ENCODE results near the gene PTPRE. TPM values are rescaled to one million over a fixed set of nuclear protein-coding genes. Genes with fewer than 3 reads are reported as not detected.

The PTPRE gene
- total RNA-seq, 2 experiments from 2014 or later, result 26.8 to 37.3 TPM

GRCh38 chr10:128027822-128028507, 121.1 kb downstream of the PTPRE start:
- POLR2A ChIA-PET, result no interaction called here
- Mint-ChIP-seq H3K36me3 (no peaks in the 10 kb centered on the region), H3K4me1 (peaks cover 7% of the 10 kb centered on the region), H3K27ac (no peak overlapping the region), H3K4me3 (no peak overlapping the region), H3K9me3 (no peaks in the 10 kb centered on the region), H3K27me3 (no peaks in the 10 kb centered on the region)
- DNase-seq (no peak), ATAC-seq (ENCODE audit: low read depth) (no peak)

GRCh38 chr10:128028508-128029289, 121.8 kb downstream of the PTPRE start:
- no peak overlapping the region for H3K4me3 Mint-ChIP-seq
- DNase-seq (no peak), ATAC-seq (ENCODE audit: low read depth) (no peak)
- H3K9me3 Mint-ChIP-seq, result no peaks in the 10 kb centered on the region
- no peak overlapping the region for H3K27ac Mint-ChIP-seq
- POLR2A ChIA-PET, result no interaction called here
- H3K4me1 Mint-ChIP-seq, result peaks cover 7% of the 10 kb centered on the region
- H3K36me3 Mint-ChIP-seq, result no peaks in the 10 kb centered on the region
- no peaks in the 10 kb centered on the region for H3K27me3 Mint-ChIP-seq

- no peaks in the 10 kb centered on the region for H3K27me3 Mint-ChIP-seq
- no peak overlapping the region for H3K27ac Mint-ChIP-seq
- no peak overlapping the region for H3K4me3 Mint-ChIP-seq
- DNase-seq (no peak), ATAC-seq (ENCODE audit: low read depth) (no peak)
- no peaks in the 10 kb centered on the region for H3K36me3 Mint-ChIP-seq
- no peaks in the 10 kb centered on the region for H3K9me3 Mint-ChIP-seq
- POLR2A ChIA-PET, result no interaction called here
- H3K4me1 Mint-ChIP-seq, result peaks cover 7% of the 10 kb centered on the region
These were observed 122.4 kb downstream of the PTPRE start for GRCh38 chr10:128029290-128029651.

GRCh38 chr10:128029731-128030369, 122.9 kb downstream of the PTPRE start:
- Mint-ChIP-seq H3K4me3 (no peak overlapping the region), H3K4me1 (peaks cover 7% of the 10 kb centered on the region), H3K27me3 (no peaks in the 10 kb centered on the region), H3K36me3 (no peaks in the 10 kb centered on the region), H3K27ac (no peak overlapping the region), H3K9me3 (no peaks in the 10 kb centered on the region)
- POLR2A ChIA-PET, result no interaction called here
- ATAC-seq (ENCODE audit: low read depth) (no peak), DNase-seq (no peak)

GRCh38 chr10:128030498-128031072, 123.7 kb downstream of the PTPRE start:
- no peaks in the 10 kb centered on the region for H3K9me3 Mint-ChIP-seq
- no peak overlapping the region for H3K4me3 Mint-ChIP-seq
- no peaks in the 10 kb centered on the region for H3K36me3 Mint-ChIP-seq
- H3K27ac Mint-ChIP-seq, result no peak overlapping the region
- DNase-seq, result no peak
- peaks cover 8% of the 10 kb centered on the region for H3K4me1 Mint-ChIP-seq
- no peaks in the 10 kb centered on the region for H3K27me3 Mint-ChIP-seq
- POLR2A ChIA-PET, result no interaction called here
- no peak for ATAC-seq (ENCODE audit: low read depth)

- H3K27ac Mint-ChIP-seq, result no peak overlapping the region
- H3K27me3 Mint-ChIP-seq, result peaks cover 2% of the 10 kb centered on the region
- DNase-seq, result no peak
- H3K9me3 Mint-ChIP-seq, result no peaks in the 10 kb centered on the region
- no peaks in the 10 kb centered on the region for H3K36me3 Mint-ChIP-seq
- POLR2A ChIA-PET, result no interaction called here
- no peak overlapping the region for H3K4me3 Mint-ChIP-seq
- peaks cover 12% of the 10 kb centered on the region for H3K4me1 Mint-ChIP-seq
- no peak for ATAC-seq (ENCODE audit: low read depth)
These were observed 124.3 kb downstream of the PTPRE start for GRCh38 chr10:128031216-128031615.

- POLR2A ChIA-PET, result no interaction called here
- no peak overlapping the region for H3K4me3 Mint-ChIP-seq
- no peaks in the 10 kb centered on the region for H3K9me3 Mint-ChIP-seq
- H3K27me3 Mint-ChIP-seq, result peaks cover 6% of the 10 kb centered on the region
- no peak for ATAC-seq (ENCODE audit: low read depth)
- peaks cover 5% of the 10 kb centered on the region for H3K4me1 Mint-ChIP-seq
- DNase-seq, result no peak
- H3K36me3 Mint-ChIP-seq, result no peaks in the 10 kb centered on the region
- no peak overlapping the region for H3K27ac Mint-ChIP-seq
These were observed 125.6 kb downstream of the PTPRE start for GRCh38 chr10:128032466-128032865.

GRCh38 chr10:128035557-128035973, 128.7 kb downstream of the PTPRE start:
- peak; percentile 73 for DNase-seq
- Mint-ChIP-seq H3K27me3 (peaks cover 6% of the 10 kb centered on the region), H3K36me3 (no peaks in the 10 kb centered on the region), H3K27ac (no peak overlapping the region), H3K4me1 (peaks cover 5% of the 10 kb centered on the region), H3K9me3 (no peaks in the 10 kb centered on the region), H3K4me3 (no peak overlapping the region)
- ATAC-seq (ENCODE audit: low read depth), result no peak
- POLR2A ChIA-PET, result interaction anchor here (1.0 to 3.7 kb wide), 4 partner anchors 12 to 34 kb away, joined by 3 to 22 read pairs (median 6); no protein-coding TSS in a partner anchor

- Mint-ChIP-seq H3K4me3 (no peak overlapping the region), H3K27ac (no peak overlapping the region), H3K36me3 (no peaks in the 10 kb centered on the region), H3K9me3 (no peaks in the 10 kb centered on the region), H3K4me1 (peaks cover 5% of the 10 kb centered on the region), H3K27me3 (peaks cover 6% of the 10 kb centered on the region)
- DNase-seq (no peak), ATAC-seq (ENCODE audit: low read depth) (no peak)
- POLR2A ChIA-PET, result interaction anchor here (1.0 to 3.7 kb wide), 4 partner anchors 11 to 33 kb away, joined by 3 to 22 read pairs (median 6); no protein-coding TSS in a partner anchor
These were observed 129.2 kb downstream of the PTPRE start for GRCh38 chr10:128036011-128036615.

GRCh38 chr10:128036746-128037543, 130.0 kb downstream of the PTPRE start:
- H3K4me3 Mint-ChIP-seq, result no peak overlapping the region
- no peak for DNase-seq
- peaks cover 6% of the 10 kb centered on the region for H3K27me3 Mint-ChIP-seq
- H3K4me1 Mint-ChIP-seq, result peaks cover 5% of the 10 kb centered on the region
- POLR2A ChIA-PET, result interaction anchor here (2.0 to 3.7 kb wide), 2 partner anchors 10 to 27 kb away, joined by 5 to 22 read pairs; no protein-coding TSS in a partner anchor
- no peaks in the 10 kb centered on the region for H3K36me3 Mint-ChIP-seq
- H3K9me3 Mint-ChIP-seq, result no peaks in the 10 kb centered on the region
- no peak overlapping the region for H3K27ac Mint-ChIP-seq
- ATAC-seq (ENCODE audit: low read depth), result no peak

- H3K36me3 Mint-ChIP-seq, result no peaks in the 10 kb centered on the region
- H3K4me3 Mint-ChIP-seq, result no peak overlapping the region
- peaks cover 5% of the 10 kb centered on the region for H3K4me1 Mint-ChIP-seq
- H3K27me3 Mint-ChIP-seq, result peaks cover 6% of the 10 kb centered on the region
- no peak for ATAC-seq (ENCODE audit: low read depth)
- no peak overlapping the region for H3K27ac Mint-ChIP-seq
- H3K9me3 Mint-ChIP-seq, result no peaks in the 10 kb centered on the region
- POLR2A ChIA-PET, result interaction anchor here (0.6 kb wide), 1 partner anchor 55 kb away, joined by 4 read pairs; no protein-coding TSS in a partner anchor
- DNase-seq, result no peak
These were observed 133.2 kb downstream of the PTPRE start for GRCh38 chr10:128040096-128040495.

GRCh38 chr10:128040681-128041080, 133.8 kb downstream of the PTPRE start:
- no peak overlapping the region for H3K4me3 Mint-ChIP-seq
- no peak overlapping the region for H3K27ac Mint-ChIP-seq
- H3K9me3 Mint-ChIP-seq, result no peaks in the 10 kb centered on the region
- POLR2A ChIA-PET, result interaction anchor here (0.6 kb wide), 1 partner anchor 55 kb away, joined by 4 read pairs; no protein-coding TSS in a partner anchor
- no peaks in the 10 kb centered on the region for H3K36me3 Mint-ChIP-seq
- no peak for DNase-seq
- H3K4me1 Mint-ChIP-seq, result peaks cover 3% of the 10 kb centered on the region
- H3K27me3 Mint-ChIP-seq, result peaks cover 6% of the 10 kb centered on the region
- ATAC-seq (ENCODE audit: low read depth), result no peak
